SK-N-SH treated with all-trans-retinoic acid at 6 μM for 48 hours (cell line): ENCODE measurements around the gene PTPRN2.

Experiments used
- ATAC-seq: fragments of 200-7000 bp; cut with Tn5 transposase; 3 replicates; pipeline ENCODE4 v1.9.1; 2020; ENCODE audit warnings: mild to moderate bottlenecking, moderate library complexity
- ARNTL ChIP-seq: fragments of 450-650 bp; formaldehyde crosslinking; IDR thresholded peaks from 2 replicates; pipeline ENCODE4 v1.5.0; 2020; ENCODE audit warnings: low read depth, mild to moderate bottlenecking, moderate library complexity, borderline replicate concordance
- BACH2 ChIP-seq: fragments of 250-450 bp; sonication (Bioruptor Pico); IDR thresholded peaks from 2 replicates; pipeline ENCODE4 v1.9.0; 2021; ENCODE audit warnings: mild to moderate bottlenecking, borderline replicate concordance
- CREB5 ChIP-seq: fragments of 250-450 bp; sonication (Bioruptor Pico); IDR thresholded peaks from 2 replicates; pipeline ENCODE4 v1.5.1; 2020; ENCODE audit warnings: low read depth, mild to moderate bottlenecking, moderate library complexity
- CSDC2 ChIP-seq: fragments of 250-450 bp; sonication (Bioruptor Pico); IDR thresholded peaks from 2 replicates; pipeline ENCODE4 v1.5.0; 2020; ENCODE audit warnings: mild to moderate bottlenecking, moderate library complexity
- CSRNP3 ChIP-seq: fragments of 250-450 bp; sonication (Bioruptor Pico); IDR thresholded peaks from 2 replicates; pipeline ENCODE4 v1.5.1; 2021; ENCODE audit warnings: mild to moderate bottlenecking, moderate library complexity
- ESRRG ChIP-seq: fragments of 250-450 bp; sonication (Bioruptor Pico); IDR thresholded peaks from 2 replicates; pipeline ENCODE4 v1.6.1; 2021; ENCODE audit warnings: mild to moderate bottlenecking
- GLIS3 ChIP-seq: fragments of 250-450 bp; sonication (Bioruptor Pico); IDR thresholded peaks from 2 replicates; pipeline ENCODE4 v1.5.0; 2020; ENCODE audit warnings: mild to moderate bottlenecking, moderate library complexity
- ISL1 ChIP-seq: fragments of 250-450 bp; sonication (Bioruptor Pico); IDR thresholded peaks from 2 replicates; pipeline ENCODE4 v2.1.2; 2022; ENCODE audit warnings: mild to moderate bottlenecking, moderate library complexity
- OSR1 ChIP-seq: fragments of 250-450 bp; sonication (Bioruptor Pico); IDR thresholded peaks from 2 replicates; pipeline ENCODE4 v1.8.0; 2022; ENCODE audit warnings: moderate library complexity, mild to moderate bottlenecking, inconsistent platforms
- PATZ1 ChIP-seq: fragments of 250-450 bp; sonication (Bioruptor Pico); IDR thresholded peaks from 2 replicates; pipeline ENCODE4 v1.8.0; 2020; ENCODE audit warnings: mild to moderate bottlenecking, moderate library complexity, borderline replicate concordance
- POU6F1 ChIP-seq: fragments of 250-450 bp; sonication (Bioruptor Pico); IDR thresholded peaks from 2 replicates; pipeline ENCODE4 v1.8.0; 2021; ENCODE audit warnings: low read depth, mild to moderate bottlenecking, moderate library complexity, borderline replicate concordance
- PPARA ChIP-seq: fragments of 250-450 bp; sonication (Bioruptor Pico); IDR thresholded peaks from 2 replicates; pipeline ENCODE4 v1.5.0; 2020; ENCODE audit warnings: mild to moderate bottlenecking, borderline replicate concordance
- RARB ChIP-seq: fragments of 250-450 bp; sonication (Bioruptor Pico); IDR thresholded peaks from 2 replicates; pipeline ENCODE4 v1.8.0; 2021; ENCODE audit warnings: mild to moderate bottlenecking, moderate library complexity
- SNAI2 ChIP-seq: fragments of 250-450 bp; sonication (Bioruptor Pico); IDR thresholded peaks from 2 replicates; pipeline ENCODE4 v1.5.0; 2020; ENCODE audit warnings: mild to moderate bottlenecking, moderate library complexity
- TSHZ2 ChIP-seq: fragments of 250-450 bp; sonication (Bioruptor Pico); IDR thresholded peaks from 2 replicates; pipeline ENCODE4 v1.5.0; 2020; ENCODE audit warnings: mild to moderate bottlenecking, moderate library complexity
- ZC3H10 ChIP-seq: fragments of 250-450 bp; sonication (Bioruptor Pico); IDR thresholded peaks from 2 replicates; pipeline ENCODE4 v1.5.1; 2021; ENCODE audit warnings: mild to moderate bottlenecking, moderate library complexity
- ZFP3 ChIP-seq: fragments of 250-450 bp; sonication (Bioruptor Pico); IDR thresholded peaks from 2 replicates; pipeline ENCODE4 v1.5.0; 2020; ENCODE audit warnings: mild to moderate bottlenecking, moderate library complexity
- ZFP30 ChIP-seq: fragments of 450-650 bp; formaldehyde crosslinking; IDR thresholded peaks from 2 replicates; pipeline ENCODE4 v1.5.0; 2022; ENCODE audit warnings: mild to moderate bottlenecking, moderate library complexity
- ZNF565 ChIP-seq: fragments of 450-650 bp; formaldehyde crosslinking; conservative IDR thresholded peaks from 2 replicates; pipeline ENCODE4 v1.5.0; 2020; ENCODE audit warnings: low read depth, mild to moderate bottlenecking, moderate library complexity
- ZNF70 ChIP-seq: fragments of 450-650 bp; formaldehyde crosslinking; IDR thresholded peaks from 2 replicates; pipeline ENCODE4 v1.5.0; 2020; ENCODE audit warnings: mild to moderate bottlenecking, moderate library complexity
- ZNF8 ChIP-seq: fragments of 450-650 bp; formaldehyde crosslinking; IDR thresholded peaks from 2 replicates; pipeline ENCODE4 v1.5.0; 2020; ENCODE audit warnings: mild to moderate bottlenecking, moderate library complexity

PTPRN2 gene

GRCh38 chr7:157843336-157844140, 744.1 kb downstream of the PTPRN2 start (continued):
- TF ChIP-seq ESRRG (CRISPR knock-in tag) = no peak

- TF ChIP-seq GLIS3 (no peak), ZNF8 (CRISPR knock-in tag) (no peak), RARB (CRISPR knock-in tag) (no peak), CSDC2 (CRISPR knock-in tag) (no peak), BACH2 (CRISPR knock-in tag) (no peak), POU6F1 (CRISPR knock-in tag) (no peak), ZFP3 (no peak), ZC3H10 (CRISPR knock-in tag) (no peak), ZFP30 (no peak), PPARA (CRISPR knock-in tag) (no peak), ARNTL (CRISPR knock-in tag) (no peak), PATZ1 (CRISPR knock-in tag) (no peak), CSRNP3 (no peak), ISL1 (CRISPR knock-in tag) (no peak), OSR1 (CRISPR knock-in tag) (no peak), ZNF565 (CRISPR knock-in tag) (no peak), CREB5 (CRISPR knock-in tag) (no peak), SNAI2 (no peak), ZNF70 (no peak)
These were observed 745.8 kb downstream of the PTPRN2 start for GRCh38 chr7:157841773-157842370.

GRCh38 chr7:157840914-157841772, 746.5 kb downstream of the PTPRN2 start:
- no peak for TF ChIP-seq ZFP30
- TF ChIP-seq POU6F1 (CRISPR knock-in tag) = no peak
- no peak for TF ChIP-seq TSHZ2 (CRISPR knock-in tag)
- TF ChIP-seq CSRNP3 = no peak
- no peak for TF ChIP-seq ZNF70
- TF ChIP-seq PPARA (CRISPR knock-in tag) = no peak
- no peak for TF ChIP-seq ZC3H10 (CRISPR knock-in tag)
- no peak for ATAC-seq

More at GRCh38 chr7:157841773-157842370, 745.8 kb downstream of the PTPRN2 start:
- no peak for ATAC-seq
